ENCODE results near the gene NKIRAS2. TPM values are rescaled to one million over a fixed set of nuclear protein-coding genes. Genes with fewer than 3 reads are reported as not detected.

NKIRAS2 gene
- total and polyA plus RNA-seq, 2 of the 13 experiments (the other 11 are each of a cell fraction or from before 2014, with no cell fraction given), result 27.9 to 42.0 TPM

DNA sequence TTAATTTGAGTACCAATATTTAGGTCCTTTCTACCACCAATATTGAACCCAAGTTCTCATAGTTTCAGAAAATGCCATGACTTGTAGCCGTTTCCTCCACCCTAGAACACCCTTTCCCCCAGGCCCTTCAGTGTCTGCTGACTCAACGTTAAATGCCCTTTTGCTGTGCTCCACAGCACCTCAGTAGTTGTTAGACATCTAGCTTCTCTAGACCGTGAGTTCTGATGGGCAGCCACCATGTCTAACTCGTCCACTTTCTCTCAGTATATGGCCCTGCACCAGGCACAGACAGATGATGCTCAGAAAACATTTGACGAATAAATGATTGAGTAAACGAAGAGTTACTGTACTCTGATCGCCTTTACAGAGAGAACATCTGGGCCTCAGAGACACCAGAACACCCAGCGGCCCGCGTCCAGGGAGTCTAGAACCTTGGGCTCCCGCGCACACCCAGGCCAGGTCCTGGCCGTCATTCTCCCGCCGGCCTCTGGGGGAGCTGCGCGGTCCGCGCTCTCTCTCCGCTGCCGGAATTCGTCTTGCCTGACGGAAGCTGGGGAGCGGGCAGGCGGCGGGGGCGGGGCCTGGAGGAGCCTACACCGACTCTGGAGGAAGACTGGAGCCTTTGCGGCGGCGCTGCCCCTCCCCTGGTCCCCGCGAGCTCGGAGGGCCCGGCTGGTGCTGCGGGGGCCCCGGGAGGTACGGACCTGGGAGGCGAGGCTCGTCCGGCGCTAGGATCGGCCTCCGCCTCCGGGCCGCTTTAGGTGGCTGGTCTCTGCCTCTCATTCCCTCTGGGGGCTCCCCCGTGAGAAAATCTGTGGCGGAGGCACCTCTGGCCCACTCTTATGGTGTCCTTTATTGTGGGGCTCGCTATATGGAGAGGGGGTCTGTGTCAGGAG, at the start of gene NKIRAS2 (continued):
- TF ChIP-seq, protein P1, sequence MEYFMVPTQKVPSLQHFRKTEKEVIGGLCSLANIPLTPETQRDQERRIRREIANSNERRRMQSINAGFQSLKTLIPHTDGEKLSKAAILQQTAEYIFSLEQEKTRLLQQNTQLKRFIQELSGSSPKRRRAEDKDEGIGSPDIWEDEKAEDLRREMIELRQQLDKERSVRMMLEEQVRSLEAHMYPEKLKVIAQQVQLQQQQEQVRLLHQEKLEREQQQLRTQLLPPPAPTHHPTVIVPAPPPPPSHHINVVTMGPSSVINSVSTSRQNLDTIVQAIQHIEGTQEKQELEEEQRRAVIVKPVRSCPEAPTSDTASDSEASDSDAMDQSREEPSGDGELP (IDR thresholded peaks at IDR 0.05; ENCODE audit: borderline replicate concordance, low read depth), result peak; percentile 63; the same call in 1 of the 2 replicates
- TF ChIP-seq DNMT1 (CRISPR knock-in tag; IDR thresholded peaks at IDR 0.05) (no peak), NFKB2 (CRISPR knock-in tag; IDR thresholded peaks at IDR 0.05; ENCODE audit: borderline replicate concordance) (peak; percentile 90; the same call in 1 of the 2 replicates), GPN1 (CRISPR knock-in tag; IDR thresholded peaks at IDR 0.05; ENCODE audit: borderline replicate concordance) (no peak), ISL2 (CRISPR knock-in tag; IDR thresholded peaks at IDR 0.05) (peak; percentile 89), ZNF296 (CRISPR knock-in tag; conservative IDR thresholded peaks at IDR 0.05) (0 out of 2 replicates have a peak, but pooled peaks have one; percentile 72), PPARG (CRISPR knock-in tag; conservative IDR thresholded peaks at IDR 0.05) (peak; percentile 73), ZNF33A (CRISPR knock-in tag; IDR thresholded peaks at IDR 0.05; ENCODE audit: borderline replicate concordance) (no peak), ZNF614 (CRISPR knock-in tag; IDR thresholded peaks at IDR 0.05; ENCODE audit: borderline replicate concordance) (peak; percentile 80; the same call in 1 of the 2 replicates), ZNF766 (CRISPR knock-in tag; IDR thresholded peaks at IDR 0.05; ENCODE audit: borderline replicate concordance) (peak; percentile 89; the same call in 1 of the 2 replicates), MYNN (CRISPR knock-in tag; IDR thresholded peaks at IDR 0.05; ENCODE audit: low read depth) (no peak), ZNF556 (CRISPR knock-in tag; IDR thresholded peaks at IDR 0.05; ENCODE audit: borderline replicate concordance) (peak; percentile 89), SSRP1 (CRISPR knock-in tag; IDR thresholded peaks at IDR 0.05) (no peak), TSC22D2 (CRISPR knock-in tag; IDR thresholded peaks at IDR 0.05; ENCODE audit: borderline replicate concordance) (no peak), ZNF138 (CRISPR knock-in tag; IDR thresholded peaks at IDR 0.05; ENCODE audit: low read depth) (0 out of 2 replicates have a peak, but pooled peaks have one; percentile 79), POLR2A (IDR thresholded peaks at IDR 0.05; ENCODE audit: insufficient read depth in 1 of 2, low read depth in 2 of 2, low read length in 2 of 2) (peak; percentile 24 to 88; a peak in 3 of 4 replicates)
- TF ChIP-seq, protein P2, sequence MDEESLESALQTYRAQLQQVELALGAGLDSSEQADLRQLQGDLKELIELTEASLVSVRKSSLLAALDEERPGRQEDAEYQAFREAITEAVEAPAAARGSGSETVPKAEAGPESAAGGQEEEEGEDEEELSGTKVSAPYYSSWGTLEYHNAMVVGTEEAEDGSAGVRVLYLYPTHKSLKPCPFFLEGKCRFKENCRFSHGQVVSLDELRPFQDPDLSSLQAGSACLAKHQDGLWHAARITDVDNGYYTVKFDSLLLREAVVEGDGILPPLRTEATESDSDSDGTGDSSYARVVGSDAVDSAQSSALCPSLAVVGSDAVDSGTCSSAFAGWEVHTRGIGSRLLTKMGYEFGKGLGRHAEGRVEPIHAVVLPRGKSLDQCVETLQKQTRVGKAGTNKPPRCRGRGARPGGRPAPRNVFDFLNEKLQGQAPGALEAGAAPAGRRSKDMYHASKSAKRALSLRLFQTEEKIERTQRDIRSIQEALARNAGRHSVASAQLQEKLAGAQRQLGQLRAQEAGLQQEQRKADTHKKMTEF (CRISPR knock-in tag; IDR thresholded peaks at IDR 0.05), result peak; percentile 97
- TF ChIP-seq, protein P3, sequence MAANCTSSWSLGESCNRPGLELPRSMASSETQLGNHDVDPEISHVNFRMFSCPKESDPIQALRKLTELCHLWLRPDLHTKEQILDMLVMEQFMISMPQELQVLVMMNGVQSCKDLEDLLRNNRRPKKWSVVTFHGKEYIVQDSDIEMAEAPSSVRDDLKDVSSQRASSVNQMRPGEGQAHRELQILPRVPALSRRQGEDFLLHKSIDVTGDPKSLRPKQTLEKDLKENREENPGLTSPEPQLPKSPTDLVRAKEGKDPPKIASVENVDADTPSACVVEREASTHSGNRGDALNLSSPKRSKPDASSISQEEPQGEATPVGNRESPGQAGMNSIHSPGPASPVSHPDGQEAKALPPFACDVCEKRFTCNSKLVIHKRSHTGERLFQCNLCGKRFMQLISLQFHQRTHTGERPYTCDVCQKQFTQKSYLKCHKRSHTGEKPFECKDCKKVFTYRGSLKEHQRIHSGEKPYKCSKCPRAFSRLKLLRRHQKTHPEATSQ (CRISPR knock-in tag; IDR thresholded peaks at IDR 0.05; ENCODE audit: borderline replicate concordance), result peak; percentile 57; the same call in 1 of the 2 replicates
- TF ChIP-seq, protein P4, sequence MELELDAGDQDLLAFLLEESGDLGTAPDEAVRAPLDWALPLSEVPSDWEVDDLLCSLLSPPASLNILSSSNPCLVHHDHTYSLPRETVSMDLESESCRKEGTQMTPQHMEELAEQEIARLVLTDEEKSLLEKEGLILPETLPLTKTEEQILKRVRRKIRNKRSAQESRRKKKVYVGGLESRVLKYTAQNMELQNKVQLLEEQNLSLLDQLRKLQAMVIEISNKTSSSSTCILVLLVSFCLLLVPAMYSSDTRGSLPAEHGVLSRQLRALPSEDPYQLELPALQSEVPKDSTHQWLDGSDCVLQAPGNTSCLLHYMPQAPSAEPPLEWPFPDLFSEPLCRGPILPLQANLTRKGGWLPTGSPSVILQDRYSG (CRISPR knock-in tag; IDR thresholded peaks at IDR 0.05), result peak; percentile 68; the same call in 1 of the 2 replicates
- TF ChIP-seq, protein P5, sequence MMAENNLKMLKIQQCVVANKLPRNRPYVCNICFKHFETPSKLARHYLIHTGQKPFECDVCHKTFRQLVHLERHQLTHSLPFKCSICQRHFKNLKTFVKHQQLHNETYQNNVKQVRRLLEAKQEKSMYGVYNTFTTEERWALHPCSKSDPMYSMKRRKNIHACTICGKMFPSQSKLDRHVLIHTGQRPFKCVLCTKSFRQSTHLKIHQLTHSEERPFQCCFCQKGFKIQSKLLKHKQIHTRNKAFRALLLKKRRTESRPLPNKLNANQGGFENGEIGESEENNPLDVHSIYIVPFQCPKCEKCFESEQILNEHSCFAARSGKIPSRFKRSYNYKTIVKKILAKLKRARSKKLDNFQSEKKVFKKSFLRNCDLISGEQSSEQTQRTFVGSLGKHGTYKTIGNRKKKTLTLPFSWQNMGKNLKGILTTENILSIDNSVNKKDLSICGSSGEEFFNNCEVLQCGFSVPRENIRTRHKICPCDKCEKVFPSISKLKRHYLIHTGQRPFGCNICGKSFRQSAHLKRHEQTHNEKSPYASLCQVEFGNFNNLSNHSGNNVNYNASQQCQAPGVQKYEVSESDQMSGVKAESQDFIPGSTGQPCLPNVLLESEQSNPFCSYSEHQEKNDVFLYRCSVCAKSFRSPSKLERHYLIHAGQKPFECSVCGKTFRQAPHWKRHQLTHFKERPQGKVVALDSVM (CRISPR knock-in tag; IDR thresholded peaks at IDR 0.05), result no peak

All from HepG2 (cell line).